C1 segment of cervical spinal cord (tissue), 14 donors: ENCODE results near the gene MAP2K1.
"Not testable (repeated sequence)": the region's sequence is repeated elsewhere in the genome, so short reads cannot be mapped to it uniquely, and the experiment has no call there.

ENCODE experiments used
- DNase-seq, 14 donors: peaks; one replicate each; lab custom pipeline; 2025; lab: John Stamatoyannopoulos, UW

The MAP2K1 gene

DNA sequence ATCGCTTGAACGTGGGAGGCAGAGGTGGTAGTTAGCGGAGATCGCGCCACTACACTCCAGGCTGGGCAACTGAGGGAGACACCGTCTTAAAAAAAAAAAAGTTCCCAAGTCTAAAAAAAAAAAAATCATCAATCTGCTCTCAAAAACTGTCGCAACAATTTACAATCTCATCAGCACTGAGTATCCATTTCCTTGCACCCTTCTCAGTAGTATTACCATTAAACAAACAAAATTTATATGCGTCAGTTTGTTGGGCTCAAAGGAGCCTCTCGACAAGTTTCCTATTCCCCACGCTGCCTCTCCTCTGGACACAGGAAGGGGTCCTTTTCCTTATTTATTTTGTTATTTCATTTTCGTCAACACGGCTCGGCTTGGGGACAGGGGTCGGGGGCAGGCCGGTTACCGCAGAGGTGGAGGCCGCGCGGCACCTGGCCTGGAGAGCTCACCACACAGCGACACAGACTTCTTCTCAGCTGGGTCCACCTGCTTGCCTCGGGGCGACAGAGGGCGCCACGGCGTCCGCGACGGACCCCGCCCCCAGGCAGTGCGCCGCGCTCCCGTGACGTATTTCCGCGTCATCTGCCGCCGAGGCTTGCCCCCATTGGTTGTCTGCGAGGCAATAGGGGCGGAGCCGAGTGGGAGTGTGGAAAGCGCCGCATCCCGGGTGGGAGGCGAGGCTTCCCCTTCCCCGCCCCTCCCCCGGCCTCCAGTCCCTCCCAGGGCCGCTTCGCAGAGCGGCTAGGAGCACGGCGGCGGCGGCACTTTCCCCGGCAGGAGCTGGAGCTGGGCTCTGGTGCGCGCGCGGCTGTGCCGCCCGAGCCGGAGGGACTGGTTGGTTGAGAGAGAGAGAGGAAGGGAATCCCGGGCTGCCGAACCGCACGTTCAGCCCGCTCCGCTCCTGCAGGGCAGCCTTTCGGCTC lies at the start of gene MAP2K1:
Gene MAP2K1 (plus strand): TSS at position 709 of the 920 bp plus-strand sequence. CDS start 436 bp downstream, outside the sequence.
- DNase-seq, result peak; percentile 87 to 99 (median 96)

DNA sequence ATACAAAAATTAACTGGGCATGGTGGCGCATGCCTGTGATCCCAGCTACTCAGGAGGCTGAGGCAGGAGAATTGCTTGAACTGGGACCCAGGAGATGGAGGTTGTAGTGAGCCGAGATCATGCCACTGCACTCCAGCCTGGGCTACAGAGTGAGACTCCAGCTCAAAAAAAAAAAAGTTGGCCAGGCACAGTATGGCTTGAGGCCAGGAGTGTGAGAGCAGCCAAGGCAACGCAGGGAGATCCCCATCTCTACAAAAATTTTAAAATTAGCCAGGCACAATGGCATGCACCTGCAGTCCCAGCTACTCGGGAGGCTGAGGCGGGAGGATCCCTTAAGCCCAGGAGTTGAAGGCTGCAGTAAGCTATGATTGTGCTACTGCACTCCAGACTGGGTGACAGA lies 38.2 kb upstream of the MAP2K1 start:
- DNase-seq, result not testable (repeated sequence)

DNA sequence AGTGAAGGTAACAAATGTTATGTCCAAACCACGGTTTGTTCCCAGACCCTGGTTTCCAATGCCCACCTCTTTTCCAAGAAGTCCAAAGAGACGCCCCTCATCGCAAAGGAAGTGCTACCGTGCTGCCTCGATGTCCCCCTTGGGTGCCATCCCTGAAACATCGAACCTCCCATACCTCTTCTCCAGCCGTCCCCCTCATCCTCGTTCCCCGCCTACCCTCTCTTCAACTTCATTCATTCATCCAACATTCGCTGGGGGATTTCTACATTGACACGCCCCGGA lies 30.7 kb upstream of the MAP2K1 start:
- peak in 1 of 14 donors; percentile 28 for DNase-seq

DNA sequence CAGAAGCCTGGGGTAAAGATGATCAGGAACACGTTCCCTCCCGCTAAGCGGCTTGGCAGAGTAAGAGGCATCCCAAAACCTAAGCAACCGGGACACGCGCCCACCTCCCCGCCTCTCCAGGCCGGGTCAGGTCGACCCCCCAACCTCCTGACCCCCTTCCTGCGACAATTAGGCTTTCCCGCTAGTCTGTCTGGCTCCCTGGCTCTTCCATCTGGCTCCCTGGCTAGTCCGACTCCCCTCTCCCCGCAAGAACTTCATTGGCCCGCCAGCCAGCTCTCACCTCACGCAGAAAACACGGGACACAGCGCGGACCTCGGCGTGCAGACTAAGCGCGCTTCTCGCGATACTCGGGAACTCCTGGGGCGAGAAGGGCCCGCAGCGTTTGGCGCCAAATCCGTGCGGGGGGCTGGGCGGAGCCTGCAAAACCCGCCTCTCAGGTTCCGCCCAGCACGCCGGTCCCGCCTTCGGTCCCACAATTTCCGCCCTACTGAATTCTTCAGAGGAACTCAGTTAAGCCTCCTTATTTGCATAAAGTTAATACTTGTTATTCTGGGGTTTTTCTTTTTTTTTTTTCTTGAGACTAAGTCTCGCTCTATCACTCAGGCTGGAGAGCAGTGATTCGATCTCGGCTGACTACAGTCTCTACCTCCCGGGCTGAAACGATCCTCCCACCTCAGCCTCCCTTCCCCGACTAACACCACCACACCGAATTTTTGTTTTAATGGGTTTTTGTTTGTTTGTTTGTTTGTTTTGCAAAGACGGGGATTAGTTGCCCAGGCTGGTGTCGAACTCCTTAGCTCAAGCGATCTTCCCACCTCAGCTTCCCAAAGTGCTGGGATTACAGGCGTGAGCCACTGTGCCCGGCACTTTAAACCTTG lies 30.1 kb upstream of the MAP2K1 start, which contains the start of gene TIPIN:
Gene TIPIN (minus strand): TSS at position 327 of the 878 bp plus-strand sequence. CDS start 3,738 bp downstream, outside the sequence.
- peak; percentile 38 to 86 (median 66) for DNase-seq

DNA sequence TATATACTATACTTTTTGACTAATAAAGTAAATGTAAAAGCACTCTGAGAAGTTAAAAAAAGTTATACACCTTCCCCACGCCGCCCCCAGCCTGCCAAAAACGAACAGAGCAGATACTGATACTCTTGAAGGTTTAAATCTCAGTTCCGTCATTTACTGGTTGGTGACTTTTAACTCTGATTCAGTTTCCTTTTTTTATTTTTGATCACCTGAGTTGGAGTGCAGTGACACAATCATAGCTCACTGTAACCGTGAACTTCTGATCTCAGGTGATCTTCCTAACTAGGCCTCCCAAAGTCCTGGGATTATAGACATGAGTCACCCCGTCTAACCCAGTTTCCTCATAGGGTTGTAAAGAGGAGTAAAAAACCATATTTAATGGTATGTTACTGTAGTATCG lies 27.0 kb upstream of the MAP2K1 start:
- no peak for DNase-seq

DNA sequence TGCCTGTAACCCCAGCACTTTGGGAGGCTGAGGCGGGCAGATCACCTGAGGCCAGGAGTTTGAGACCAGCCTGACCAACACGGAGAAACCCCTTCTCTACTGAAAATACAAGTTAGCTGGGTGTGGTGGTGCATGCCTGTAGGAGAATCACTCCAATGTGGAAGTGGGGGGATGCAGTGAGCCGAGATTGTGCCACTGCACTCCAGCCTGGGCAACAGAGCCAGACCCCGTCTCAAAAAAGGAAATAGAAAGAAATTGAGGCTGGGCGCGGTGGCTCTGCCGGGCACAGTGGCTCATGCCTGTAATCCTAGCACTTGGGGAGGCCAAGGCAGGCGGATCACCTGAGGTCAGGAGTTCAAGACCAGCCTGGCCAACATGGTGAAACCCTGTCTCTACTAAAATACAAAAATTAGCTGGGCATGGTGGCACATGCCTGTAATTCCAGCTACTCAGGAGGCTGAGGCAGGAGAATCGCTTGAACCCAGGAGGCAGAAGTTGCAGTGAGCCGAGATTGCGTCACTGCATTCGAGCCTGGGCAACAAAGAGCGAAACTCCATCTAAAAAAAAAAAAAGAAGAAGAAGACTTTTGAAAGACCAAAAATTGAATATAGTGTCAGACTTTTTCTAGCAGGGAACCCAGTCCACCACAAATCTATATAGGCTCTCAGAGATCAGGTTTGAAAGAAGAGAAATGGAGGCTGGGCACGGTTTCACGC lies 24.8 kb upstream of the MAP2K1 start:
- not testable (repeated sequence) for DNase-seq

DNA sequence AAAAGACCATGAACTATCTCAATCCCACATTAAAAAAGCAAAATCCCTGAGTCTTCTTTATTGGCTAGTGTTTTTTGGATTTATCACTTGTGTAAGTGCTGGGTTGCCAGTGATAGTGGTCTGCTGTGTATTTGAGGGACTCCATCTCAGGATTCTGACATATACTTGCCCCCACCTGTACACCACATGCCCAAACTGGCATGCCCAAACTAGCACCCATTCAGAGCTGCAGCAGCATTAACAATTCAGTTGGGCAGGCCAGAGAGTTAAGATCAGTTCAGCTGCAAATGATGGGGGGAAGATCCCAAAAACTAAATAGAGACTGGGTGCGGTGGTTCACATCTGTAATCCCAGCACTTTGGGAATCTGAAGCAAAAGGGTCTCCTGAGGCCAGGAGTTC lies 23.9 kb upstream of the MAP2K1 start:
- DNase-seq, result no peak

DNA sequence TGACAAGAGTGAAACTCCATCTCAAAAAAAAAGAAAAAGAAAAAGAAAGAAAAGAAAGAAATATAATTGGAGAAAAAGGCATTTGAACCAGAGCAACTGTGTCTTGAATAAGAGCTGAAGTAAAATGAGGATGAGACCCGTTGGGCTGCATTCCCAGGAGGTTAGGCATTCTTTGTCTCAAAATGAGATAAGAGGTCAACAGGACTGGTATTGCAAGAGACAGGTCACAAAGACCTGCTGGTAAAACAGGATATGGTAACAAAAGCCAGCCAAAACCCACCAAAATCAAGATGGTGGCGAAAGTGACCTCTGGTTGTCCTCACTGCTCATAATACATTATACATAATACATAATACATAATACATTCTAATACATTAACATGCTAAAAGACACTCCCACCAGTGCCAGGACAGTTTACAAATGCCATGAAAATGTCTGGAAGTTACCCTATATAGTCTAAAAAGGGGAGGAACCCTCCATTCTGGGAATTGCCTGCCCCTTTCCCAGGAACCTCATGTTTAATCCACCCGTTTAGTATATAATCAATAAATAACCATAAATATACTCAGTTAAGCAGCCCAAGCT lies 21.7 kb upstream of the MAP2K1 start:
- DNase-seq, result no peak

DNA sequence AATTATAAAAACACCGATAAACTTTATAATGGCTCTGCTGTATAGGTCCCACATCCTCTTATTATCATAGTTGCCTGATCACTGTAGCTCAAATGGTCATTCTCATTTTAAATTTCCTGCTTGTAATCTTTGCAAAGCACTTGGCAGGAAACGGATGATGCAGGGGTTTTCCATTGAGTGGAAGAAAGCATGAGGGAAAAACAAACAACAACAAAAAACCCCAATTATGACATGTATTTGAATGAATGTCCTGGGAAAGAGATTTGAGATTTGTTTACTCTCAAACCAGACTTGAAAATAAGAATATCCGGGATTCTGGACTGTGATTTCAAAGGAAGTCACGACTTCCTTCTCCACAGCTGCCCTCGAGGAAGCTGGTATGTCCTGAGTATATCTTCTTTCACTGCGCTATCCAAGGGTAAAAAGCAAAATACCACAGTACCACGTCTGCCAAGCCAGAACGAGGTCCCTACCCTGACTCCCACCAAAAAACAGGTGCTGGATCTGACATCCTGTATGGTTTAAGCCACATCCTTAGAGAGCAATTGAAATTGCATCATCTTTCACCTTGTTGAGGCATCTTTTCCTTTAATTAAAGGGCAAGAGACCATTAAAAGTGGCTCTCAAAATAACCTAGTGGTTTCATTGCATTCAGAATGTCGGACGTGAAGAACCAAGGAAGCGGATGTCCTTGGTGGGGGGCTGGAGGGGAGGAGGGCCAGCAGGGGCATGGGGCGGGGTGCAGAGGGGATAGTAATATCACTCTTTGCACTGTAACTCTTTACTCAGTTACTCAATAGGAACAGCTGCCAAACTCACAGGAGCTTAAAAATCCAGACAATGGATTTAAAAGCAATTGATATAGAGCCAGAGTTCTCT lies 16.7 kb upstream of the MAP2K1 start:
- no peak for DNase-seq

DNA sequence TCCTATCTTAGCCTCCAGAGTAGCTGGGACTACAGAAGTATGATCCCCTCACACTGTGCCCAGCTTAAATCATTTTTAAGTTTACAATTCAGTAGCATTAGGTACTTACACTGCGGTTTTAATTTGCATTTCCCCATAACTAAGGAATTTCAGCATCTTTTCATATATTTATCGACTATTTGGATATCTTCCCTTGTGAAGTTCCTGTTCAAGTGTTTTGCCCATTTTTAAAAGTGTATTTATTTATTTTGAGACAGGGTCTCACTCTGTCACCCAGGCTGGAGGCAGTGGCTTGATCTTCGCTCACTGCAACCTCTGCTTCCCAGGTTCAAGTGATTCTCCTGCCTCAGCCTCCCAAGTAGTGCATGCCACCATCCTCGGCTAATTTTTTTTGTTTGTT lies 12.5 kb upstream of the MAP2K1 start:
- DNase-seq, result no peak

DNA sequence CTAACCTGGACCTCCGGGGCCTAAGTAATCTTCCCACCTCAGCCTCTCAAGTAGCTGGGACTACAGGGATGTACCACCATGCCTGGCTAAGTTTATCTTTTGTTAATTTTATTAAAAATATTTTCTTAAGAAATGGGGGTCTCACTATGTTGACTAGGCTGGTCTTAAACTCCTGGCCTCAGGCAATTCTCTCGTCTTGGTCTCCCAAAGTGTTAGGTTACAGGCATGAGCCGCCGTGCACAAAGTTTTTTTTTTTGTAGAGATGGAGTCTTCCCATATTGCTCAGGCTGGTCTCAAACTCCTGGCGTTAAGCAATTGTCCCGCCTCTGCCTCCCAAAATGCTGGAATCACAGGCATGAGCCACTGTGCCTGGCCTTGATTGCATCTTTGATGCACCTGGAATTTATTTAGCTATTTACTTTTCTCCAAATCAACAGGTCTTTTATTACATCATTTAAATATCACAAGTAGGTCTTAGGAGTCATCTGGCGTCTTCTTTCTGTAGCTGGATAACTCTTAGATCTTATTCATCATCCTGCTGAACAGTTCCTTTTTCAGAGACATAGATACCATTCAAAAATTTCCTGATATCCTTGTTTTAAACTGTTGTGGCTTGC lies 7.8 kb upstream of the MAP2K1 start:
- no peak for DNase-seq

DNA sequence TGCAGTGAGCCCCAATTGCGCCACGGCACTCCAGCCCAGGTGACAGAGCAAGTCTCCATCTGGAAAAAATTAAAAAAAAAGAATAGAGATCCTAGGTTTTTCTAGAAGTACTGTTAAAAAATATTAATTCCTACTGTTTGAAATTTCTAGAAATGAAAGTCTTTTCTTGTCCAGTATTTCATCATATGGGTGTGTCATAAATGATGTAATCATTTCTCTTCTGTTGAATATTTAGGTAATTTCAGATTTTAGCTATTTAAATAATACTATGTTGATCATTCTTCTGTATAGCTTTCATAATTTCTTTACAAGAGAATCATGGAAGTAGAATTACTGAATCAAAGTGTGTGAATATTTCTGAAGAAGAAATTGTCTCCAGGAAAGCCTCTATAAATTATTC lies 5.3 kb upstream of the MAP2K1 start:
- not testable (repeated sequence) for DNase-seq

DNA sequence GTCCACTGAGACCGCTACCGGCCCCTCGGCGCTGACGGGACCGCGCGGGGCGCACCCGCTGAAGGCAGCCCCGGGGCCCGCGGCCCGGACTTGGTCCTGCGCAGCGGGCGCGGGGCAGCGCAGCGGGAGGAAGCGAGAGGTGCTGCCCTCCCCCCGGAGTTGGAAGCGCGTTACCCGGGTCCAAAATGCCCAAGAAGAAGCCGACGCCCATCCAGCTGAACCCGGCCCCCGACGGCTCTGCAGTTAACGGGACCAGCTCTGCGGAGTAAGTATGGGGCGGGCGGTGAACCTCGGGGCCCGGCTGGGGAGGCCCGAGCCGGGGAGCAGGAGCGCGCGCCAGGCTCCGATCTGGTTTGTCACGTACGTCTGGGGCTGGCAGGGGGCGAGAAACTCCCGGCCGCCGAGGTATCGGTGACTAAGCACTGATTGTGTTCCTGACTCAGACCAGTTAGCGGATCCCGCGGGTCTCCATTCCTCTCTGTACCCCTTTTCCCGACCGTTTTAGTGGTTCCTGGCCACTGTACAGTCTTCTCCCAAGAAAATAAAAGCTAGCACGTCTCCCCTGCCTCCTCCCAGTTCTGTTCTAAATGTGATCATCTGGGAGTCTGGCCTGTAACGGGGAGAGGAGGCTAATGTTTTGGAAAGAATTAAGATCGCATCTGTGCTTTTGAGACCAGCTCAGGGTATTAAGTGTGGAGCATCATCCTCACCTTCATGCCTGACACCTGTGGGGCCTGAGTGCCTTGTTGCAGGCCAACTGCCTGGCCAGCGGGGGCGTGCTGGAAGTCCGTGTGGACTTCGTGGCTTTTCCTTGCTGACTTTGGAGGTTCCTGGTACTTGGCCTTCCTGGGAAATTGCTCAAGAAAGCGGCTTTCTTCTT lies 691 bp downstream of the MAP2K1 start:
- peak in 12 of 14 donors; percentile 10 to 70 (median 46) for DNase-seq

DNA sequence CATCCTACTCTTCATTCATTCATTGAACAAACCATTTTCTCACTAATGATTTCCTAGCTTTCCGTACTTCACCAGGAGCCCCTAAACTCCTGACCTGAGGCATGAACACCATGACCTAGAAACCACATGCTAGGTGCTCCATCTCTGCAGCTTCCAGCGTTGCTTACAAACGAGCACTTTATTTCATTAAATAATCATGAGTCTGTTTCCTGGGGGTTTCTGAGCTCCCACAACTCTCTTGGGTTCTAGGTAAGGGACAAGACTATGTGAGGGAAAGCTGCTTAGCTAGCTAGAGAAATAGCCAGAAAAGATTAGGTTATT lies 1.3 kb downstream of the MAP2K1 start:
- no peak for DNase-seq

DNA sequence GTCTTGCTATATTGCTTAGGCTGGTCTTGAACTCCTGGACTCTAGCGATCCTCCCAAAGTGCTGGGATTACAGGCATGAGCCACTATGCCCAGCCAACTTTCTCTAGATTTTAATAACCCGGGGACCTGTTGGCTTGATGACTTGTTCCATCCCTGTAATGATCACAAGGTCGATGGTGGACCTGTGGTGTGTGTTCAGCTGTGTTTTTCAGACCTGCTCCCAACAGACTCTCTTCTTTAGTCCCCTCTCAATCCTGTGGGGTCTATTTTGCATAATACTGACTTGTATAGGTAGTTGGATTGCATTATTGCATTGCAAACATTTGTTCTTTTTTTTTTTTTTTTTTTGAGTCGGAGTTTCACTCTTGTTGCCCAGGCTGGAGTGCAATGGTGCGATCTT lies 1.9 kb downstream of the MAP2K1 start:
- no peak for DNase-seq

DNA sequence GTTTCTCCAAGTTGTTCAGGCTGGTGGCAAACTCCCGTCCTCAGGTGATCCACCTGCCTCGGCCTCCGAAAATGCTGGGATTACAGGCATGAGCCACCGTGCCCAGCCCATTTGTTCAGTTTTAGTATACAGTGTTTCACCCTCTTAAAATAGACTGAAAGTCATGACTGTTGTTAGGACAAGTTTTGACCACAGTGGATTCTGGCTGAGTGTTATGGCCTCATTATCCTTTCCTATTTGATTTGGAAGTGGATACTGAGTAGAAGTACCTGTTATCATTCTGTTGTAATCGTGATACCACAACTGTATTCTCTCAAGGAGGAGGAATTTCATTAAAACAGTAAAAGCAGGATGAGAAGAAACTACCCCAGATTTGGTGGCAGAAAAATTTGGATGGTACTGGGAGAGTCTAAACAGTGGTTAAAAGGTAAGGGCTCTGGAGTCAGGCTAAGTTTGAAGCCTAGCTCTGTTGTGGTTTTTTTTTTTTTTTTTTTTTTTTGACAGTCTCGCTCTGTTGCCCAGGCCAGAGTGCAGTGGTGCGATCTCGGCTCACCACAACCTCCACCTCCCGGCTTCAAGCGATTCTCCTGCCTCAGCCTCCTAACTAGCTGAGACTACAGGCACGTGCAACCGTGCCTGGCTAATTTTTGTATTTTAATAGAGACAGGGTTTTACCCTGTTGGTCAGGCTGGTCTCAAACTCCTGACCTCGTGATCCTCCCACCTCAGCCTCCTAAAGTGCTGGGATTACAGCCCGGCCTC lies 2.6 kb downstream of the MAP2K1 start:
- no peak for DNase-seq

DNA sequence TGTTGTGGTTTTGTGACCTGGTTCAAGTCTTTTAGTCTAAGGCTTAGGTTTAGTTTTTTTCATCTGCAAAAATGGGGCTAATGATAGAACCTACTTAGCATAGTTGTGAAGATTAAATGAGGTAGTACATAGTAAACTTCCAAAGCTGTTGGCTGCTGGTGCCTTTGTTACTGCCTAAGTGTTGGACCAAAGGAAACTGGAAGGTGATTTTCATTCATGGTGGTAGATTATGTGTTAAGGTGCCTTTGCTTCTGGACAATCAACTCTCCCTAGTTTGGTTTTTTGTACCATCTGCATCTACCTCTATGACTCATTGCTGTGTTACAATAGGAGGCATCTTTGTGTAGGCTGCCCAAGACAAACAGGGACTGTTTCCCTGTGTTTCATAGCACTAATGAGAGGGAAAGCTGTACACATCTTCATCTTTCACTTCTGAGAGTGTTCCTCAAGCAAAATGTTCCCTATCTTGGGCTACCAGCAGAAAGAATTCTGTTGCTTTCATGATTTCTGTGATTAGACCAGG lies 3.2 kb downstream of the MAP2K1 start:
- no peak for DNase-seq

DNA sequence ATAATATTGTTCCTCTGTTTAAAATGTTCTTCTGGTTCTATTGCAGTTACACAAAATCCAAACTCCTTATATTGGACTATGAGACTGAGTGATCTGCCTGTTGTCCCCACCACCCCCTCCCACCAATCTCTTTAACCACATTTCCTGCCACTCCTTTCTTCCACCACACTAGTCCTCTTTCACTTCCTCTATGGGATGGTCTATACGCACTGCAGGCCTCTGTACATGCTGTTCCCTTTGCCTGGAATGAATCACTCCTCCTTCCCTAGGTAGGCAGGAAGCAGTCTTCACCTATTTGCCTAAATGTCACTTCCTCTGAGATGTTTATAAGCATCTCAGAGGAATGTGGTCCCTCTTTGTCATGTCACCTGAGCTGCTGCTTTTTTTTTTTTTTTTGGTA lies 4.0 kb downstream of the MAP2K1 start:
- DNase-seq, result peak in 1 of 14 donors; percentile 5
